ENCODE data around the gene ANKRD36B.
"Not testable (repeated sequence)": the region's sequence is repeated elsewhere in the genome, so short reads cannot be mapped to it uniquely, and the experiment has no call there.

Gene ANKRD36B

GRCh38 chr2:97589598-97590510 is at the start of gene ANKRD36B:
TSS of gene ANKRD36B (minus strand) at chr2:97589877. CDS start at chr2:97589685, 192 bp downstream.
- DNase-seq (peak; percentile 75), ATAC-seq (ENCODE audit: insufficient read depth, low read depth) (peak; percentile 79)
- H4K20me1 ChIP-seq (ENCODE audit: insufficient read depth, low read length); H3K4me1 ChIP-seq (ENCODE audit: insufficient read depth, low read length); H3K36me3 ChIP-seq (ENCODE audit: insufficient read depth, low read length); H3K9me3 ChIP-seq (ENCODE audit: insufficient read depth, low read length, severe bottlenecking); H3K27me3 ChIP-seq (ENCODE audit: insufficient read depth, low read length, poor library complexity): not testable (repeated sequence)
- peak within 1 kb of the TSS; percentile 98 for H2AFZ ChIP-seq (ENCODE audit: low read depth, low read length)
- H3K9ac ChIP-seq (ENCODE audit: low read depth, low read length) = peak within 1 kb of the TSS; percentile 97
- peaks cover 18% of the 10 kb centered on the region for H3K79me2 ChIP-seq (ENCODE audit: insufficient read depth, low read length)
- peak within 1 kb of the TSS; percentile 75 to 84 for H3K4me3 ChIP-seq (ENCODE audit: low read depth in 1 of 2, low read length in 2 of 2)
- H3K4me2 ChIP-seq (ENCODE audit: insufficient read depth, low read length) = peak within 1 kb of the TSS; percentile 95
- H3K27ac ChIP-seq (ENCODE audit: low read length) = peak within 1 kb of the TSS; percentile 98

GRCh38 chr2:97626049-97626430 is 36.4 kb upstream of the ANKRD36B start:
- not testable (repeated sequence) for H2AFZ ChIP-seq (ENCODE audit: low read depth, low read length); H3K4me3 ChIP-seq (ENCODE audit: low read depth in 1 of 2, low read length in 2 of 2); H3K9ac ChIP-seq (ENCODE audit: low read depth, low read length); H3K27me3 ChIP-seq (ENCODE audit: insufficient read depth, low read length, poor library complexity); H3K36me3 ChIP-seq (ENCODE audit: insufficient read depth, low read length); H3K9me3 ChIP-seq (ENCODE audit: insufficient read depth, low read length, severe bottlenecking); H3K4me2 ChIP-seq (ENCODE audit: insufficient read depth, low read length); H3K79me2 ChIP-seq (ENCODE audit: insufficient read depth, low read length); H4K20me1 ChIP-seq (ENCODE audit: insufficient read depth, low read length); DNase-seq; H3K27ac ChIP-seq (ENCODE audit: low read length); ATAC-seq (ENCODE audit: insufficient read depth, low read depth); H3K4me1 ChIP-seq (ENCODE audit: insufficient read depth, low read length)

- H3K79me2 ChIP-seq (ENCODE audit: insufficient read depth, low read length); H3K36me3 ChIP-seq (ENCODE audit: insufficient read depth, low read length); H3K9ac ChIP-seq (ENCODE audit: low read depth, low read length); H2AFZ ChIP-seq (ENCODE audit: low read depth, low read length); H3K9me3 ChIP-seq (ENCODE audit: insufficient read depth, low read length, severe bottlenecking); H3K27me3 ChIP-seq (ENCODE audit: insufficient read depth, low read length, poor library complexity); H3K4me1 ChIP-seq (ENCODE audit: insufficient read depth, low read length); H4K20me1 ChIP-seq (ENCODE audit: insufficient read depth, low read length); DNase-seq; H3K4me3 ChIP-seq (ENCODE audit: low read depth in 1 of 2, low read length in 2 of 2); H3K27ac ChIP-seq (ENCODE audit: low read length); H3K4me2 ChIP-seq (ENCODE audit: insufficient read depth, low read length): not testable (repeated sequence)
- peak; percentile 33; the same call in 1 of the 3 replicates for ATAC-seq (ENCODE audit: insufficient read depth, low read depth)
Observed at GRCh38 chr2:97625354-97626048, 35.8 kb upstream of the ANKRD36B start.

GRCh38 chr2:97622976-97623375 is 33.3 kb upstream of the ANKRD36B start:
- not testable (repeated sequence) for H3K4me2 ChIP-seq (ENCODE audit: insufficient read depth, low read length); H3K27me3 ChIP-seq (ENCODE audit: insufficient read depth, low read length, poor library complexity); H2AFZ ChIP-seq (ENCODE audit: low read depth, low read length); ATAC-seq (ENCODE audit: insufficient read depth, low read depth); H4K20me1 ChIP-seq (ENCODE audit: insufficient read depth, low read length); H3K4me1 ChIP-seq (ENCODE audit: insufficient read depth, low read length); DNase-seq; H3K4me3 ChIP-seq (ENCODE audit: low read depth in 1 of 2, low read length in 2 of 2); H3K27ac ChIP-seq (ENCODE audit: low read length); H3K9me3 ChIP-seq (ENCODE audit: insufficient read depth, low read length, severe bottlenecking); H3K9ac ChIP-seq (ENCODE audit: low read depth, low read length); H3K79me2 ChIP-seq (ENCODE audit: insufficient read depth, low read length); H3K36me3 ChIP-seq (ENCODE audit: insufficient read depth, low read length)

- not testable (repeated sequence) for DNase-seq; H3K4me2 ChIP-seq (ENCODE audit: insufficient read depth, low read length); H2AFZ ChIP-seq (ENCODE audit: low read depth, low read length); H3K4me1 ChIP-seq (ENCODE audit: insufficient read depth, low read length); H3K36me3 ChIP-seq (ENCODE audit: insufficient read depth, low read length); H3K27ac ChIP-seq (ENCODE audit: low read length); H3K27me3 ChIP-seq (ENCODE audit: insufficient read depth, low read length, poor library complexity); H3K79me2 ChIP-seq (ENCODE audit: insufficient read depth, low read length); H3K4me3 ChIP-seq (ENCODE audit: low read depth in 1 of 2, low read length in 2 of 2); ATAC-seq (ENCODE audit: insufficient read depth, low read depth); H4K20me1 ChIP-seq (ENCODE audit: insufficient read depth, low read length); H3K9me3 ChIP-seq (ENCODE audit: insufficient read depth, low read length, severe bottlenecking); H3K9ac ChIP-seq (ENCODE audit: low read depth, low read length)
Observed at GRCh38 chr2:97620492-97620891, 30.8 kb upstream of the ANKRD36B start.

- peak; percentile 69; the same call in 2 of the 3 replicates for ATAC-seq (ENCODE audit: insufficient read depth, low read depth)
- not testable (repeated sequence) for H3K27ac ChIP-seq (ENCODE audit: low read length); H3K36me3 ChIP-seq (ENCODE audit: insufficient read depth, low read length); H3K4me1 ChIP-seq (ENCODE audit: insufficient read depth, low read length); H3K27me3 ChIP-seq (ENCODE audit: insufficient read depth, low read length, poor library complexity); H3K9ac ChIP-seq (ENCODE audit: low read depth, low read length); H4K20me1 ChIP-seq (ENCODE audit: insufficient read depth, low read length); H3K79me2 ChIP-seq (ENCODE audit: insufficient read depth, low read length); H3K4me2 ChIP-seq (ENCODE audit: insufficient read depth, low read length); H3K9me3 ChIP-seq (ENCODE audit: insufficient read depth, low read length, severe bottlenecking); DNase-seq; H2AFZ ChIP-seq (ENCODE audit: low read depth, low read length); H3K4me3 ChIP-seq (ENCODE audit: low read depth in 1 of 2, low read length in 2 of 2)
Observed at GRCh38 chr2:97618939-97619827, 29.5 kb upstream of the ANKRD36B start.

All from DND-41 (cell line).